ENCODE data around the gene FECH. TPM values are rescaled to one million over a fixed set of nuclear protein-coding genes. Genes with fewer than 3 reads are reported as not detected.

FECH gene
- polyA plus RNA-seq, 4 donors = 6.8 to 15.7 (median 8.2) TPM

DNA sequence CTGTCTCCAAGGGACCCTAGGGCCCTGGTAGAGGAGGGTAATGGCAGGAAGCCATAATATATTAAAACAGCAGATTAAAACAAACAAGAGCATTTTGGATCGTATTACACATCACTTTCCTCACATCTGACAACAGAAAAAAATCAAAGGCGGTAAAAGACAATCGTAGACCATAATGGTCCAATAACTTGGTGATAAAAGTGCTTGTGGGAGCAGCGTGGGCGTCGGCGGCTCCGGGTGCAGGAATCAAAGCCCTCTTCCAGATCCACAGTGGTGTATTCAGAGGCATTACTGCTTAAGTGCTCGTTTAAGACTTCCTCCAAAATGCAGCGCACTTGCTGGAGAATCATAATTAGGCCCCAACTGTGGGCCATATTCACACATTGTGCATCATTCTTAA is 68.0 kb downstream of the FECH start:
- Histone ChIP-seq H3K36me3 (ENCODE audit: control insufficient read depth in 3 of 3, insufficient read depth in 2 of 3, low read depth in 1 of 3, low read length in 3 of 3) (no peaks in the 10 kb centered on the region), H3K27ac (ENCODE audit: low read depth in 1 of 3, low read length in 2 of 3) (no peak overlapping the region), H3K4me3 (ENCODE audit: low read depth in 1 of 3, low read length in 3 of 3) (no peak overlapping the region), H3K27me3 (ENCODE audit: control insufficient read depth in 3 of 3, insufficient read depth in 3 of 3, low read length in 3 of 3) (no peaks in the 10 kb centered on the region), H3K9me3 (ENCODE audit: control insufficient read depth in 2 of 2, insufficient read depth in 1 of 2, low read depth in 1 of 2, low read length in 1 of 2) (no peaks in the 10 kb centered on the region), H3K4me1 (ENCODE audit: control insufficient read depth in 3 of 3, insufficient read depth in 2 of 3, low read depth in 1 of 3, low read length in 2 of 3) (no peaks in the 10 kb centered on the region)
- no peak for FAIRE-seq
- peak in 1 of 2 donors; percentile 53 for DNase-seq
- WGBS, 3 donors = 56 to 81% (median 74%) methylated on average over 10 of the region's 10 CpGs

DNA sequence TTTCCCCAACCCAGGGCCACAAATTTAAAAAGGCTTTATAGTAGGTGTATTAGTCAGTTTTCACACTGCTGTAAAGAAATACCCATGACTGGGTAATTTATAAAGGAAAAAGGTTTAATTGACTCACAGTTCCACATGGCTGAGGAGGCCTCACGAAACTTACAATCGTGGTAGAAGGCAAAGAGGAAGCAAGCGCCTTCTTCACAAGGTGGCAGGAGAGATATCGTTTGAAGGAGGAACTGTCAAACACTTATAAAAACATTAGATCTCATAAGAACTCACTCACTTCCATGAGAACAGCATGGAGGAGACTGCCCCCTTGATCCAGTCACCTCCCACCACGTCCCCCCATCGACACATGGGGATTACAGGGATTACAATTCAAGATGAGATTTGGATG is 70.4 kb downstream of the FECH start:
- WGBS, 3 donors = 66 to 89% (median 80%) methylated on average over 6 of the region's 6 CpGs
- Histone ChIP-seq H3K36me3 (ENCODE audit: control insufficient read depth in 3 of 3, insufficient read depth in 2 of 3, low read depth in 1 of 3, low read length in 3 of 3) (no peaks in the 10 kb centered on the region), H3K4me3 (ENCODE audit: low read depth in 1 of 3, low read length in 3 of 3) (no peak overlapping the region), H3K27ac (ENCODE audit: low read depth in 1 of 3, low read length in 2 of 3) (no peak overlapping the region), H3K4me1 (ENCODE audit: control insufficient read depth in 3 of 3, insufficient read depth in 2 of 3, low read depth in 1 of 3, low read length in 2 of 3) (no peaks in the 10 kb centered on the region), H3K9me3 (ENCODE audit: control insufficient read depth in 2 of 2, insufficient read depth in 1 of 2, low read depth in 1 of 2, low read length in 1 of 2) (no peaks in the 10 kb centered on the region), H3K27me3 (ENCODE audit: control insufficient read depth in 3 of 3, insufficient read depth in 3 of 3, low read length in 3 of 3) (no peaks in the 10 kb centered on the region)
- FAIRE-seq = no peak
- DNase-seq = no peak

DNA sequence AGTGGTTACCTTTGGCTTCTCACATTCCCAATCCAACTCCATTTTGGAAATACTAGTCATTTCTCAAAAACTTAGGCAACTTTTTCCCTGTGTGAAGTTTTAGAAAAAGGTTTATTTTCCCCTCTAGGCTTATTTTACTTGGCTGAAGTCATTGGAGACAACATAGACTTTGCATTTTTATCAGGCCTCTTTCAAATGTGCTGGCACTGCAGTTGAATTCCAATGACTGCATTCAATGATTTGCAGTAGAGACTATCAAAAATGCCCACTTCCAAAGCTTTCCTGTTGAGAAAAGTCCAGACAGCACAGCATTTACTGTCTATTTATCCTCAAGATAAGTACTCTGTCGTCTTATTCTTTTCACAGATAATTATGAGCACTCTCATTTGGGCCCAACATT is 81.3 kb downstream of the FECH start:
- Histone ChIP-seq H3K36me3 (ENCODE audit: control insufficient read depth in 3 of 3, insufficient read depth in 2 of 3, low read depth in 1 of 3, low read length in 3 of 3) (no peaks in the 10 kb centered on the region), H3K9me3 (ENCODE audit: control insufficient read depth in 2 of 2, insufficient read depth in 1 of 2, low read depth in 1 of 2, low read length in 1 of 2) (no peaks in the 10 kb centered on the region), H3K4me3 (ENCODE audit: low read depth in 1 of 3, low read length in 3 of 3) (no peak overlapping the region), H3K27me3 (ENCODE audit: control insufficient read depth in 3 of 3, insufficient read depth in 3 of 3, low read length in 3 of 3) (no peaks in the 10 kb centered on the region), H3K27ac (ENCODE audit: low read depth in 1 of 3, low read length in 2 of 3) (no peak overlapping the region), H3K4me1 (ENCODE audit: control insufficient read depth in 3 of 3, insufficient read depth in 2 of 3, low read depth in 1 of 3, low read length in 2 of 3) (no peaks in the 10 kb centered on the region)
- no peak for DNase-seq
- 67 to 83% (median 69%) methylated on average over 1 of the region's 1 CpG for WGBS, 3 donors
- FAIRE-seq = no peak

- DNase-seq = no peak
- Histone ChIP-seq H3K36me3 (ENCODE audit: control insufficient read depth in 3 of 3, insufficient read depth in 2 of 3, low read depth in 1 of 3, low read length in 3 of 3) (no peaks in the 10 kb centered on the region), H3K4me3 (ENCODE audit: low read depth in 1 of 3, low read length in 3 of 3) (no peak overlapping the region), H3K27me3 (ENCODE audit: control insufficient read depth in 3 of 3, insufficient read depth in 3 of 3, low read length in 3 of 3) (no peaks in the 10 kb centered on the region), H3K27ac (ENCODE audit: low read depth in 1 of 3, low read length in 2 of 3) (no peak overlapping the region), H3K9me3 (ENCODE audit: control insufficient read depth in 2 of 2, insufficient read depth in 1 of 2, low read depth in 1 of 2, low read length in 1 of 2) (no peaks in the 10 kb centered on the region), H3K4me1 (ENCODE audit: control insufficient read depth in 3 of 3, insufficient read depth in 2 of 3, low read depth in 1 of 3, low read length in 2 of 3) (no peaks in the 10 kb centered on the region)
- FAIRE-seq = no peak
- 76 to 83% (median 77%) methylated on average over 9 of the region's 9 CpGs for WGBS, 3 donors
These were observed 83.9 kb downstream of the FECH start for GRCh38 chr18:57502624-57503023.

GRCh38 chr18:57498682-57499256 is 87.7 kb downstream of the FECH start:
- Histone ChIP-seq H3K27ac (ENCODE audit: low read depth in 1 of 3, low read length in 2 of 3) (no peak overlapping the region), H3K36me3 (ENCODE audit: control insufficient read depth in 3 of 3, insufficient read depth in 2 of 3, low read depth in 1 of 3, low read length in 3 of 3) (no peaks in the 10 kb centered on the region), H3K4me1 (ENCODE audit: control insufficient read depth in 3 of 3, insufficient read depth in 2 of 3, low read depth in 1 of 3, low read length in 2 of 3) (no peaks in the 10 kb centered on the region), H3K4me3 (ENCODE audit: low read depth in 1 of 3, low read length in 3 of 3) (no peak overlapping the region), H3K27me3 (ENCODE audit: control insufficient read depth in 3 of 3, insufficient read depth in 3 of 3, low read length in 3 of 3) (no peaks in the 10 kb centered on the region), H3K9me3 (ENCODE audit: control insufficient read depth in 2 of 2, insufficient read depth in 1 of 2, low read depth in 1 of 2, low read length in 1 of 2) (no peaks in the 10 kb centered on the region)
- WGBS, 3 donors = 62 to 78% (median 75%) methylated on average over 5 of the region's 5 CpGs
- no peak for FAIRE-seq
- DNase-seq = no peak

Other genes starting within 250 kb of the FECH start
- under 1 TPM in 2 of 4 donors, not detected in 2; 0.25 to 0.79 TPM for gene ST8SIA3, start 234.1 kb downstream of the FECH start, polyA plus RNA-seq
- gene ONECUT2, start 151.3 kb downstream of the FECH start, polyA plus RNA-seq = 1 to 10 TPM in 3 of 4 donors, under 1 TPM in 1; 0.12 to 9.2 (median 6.7) TPM
- gene NARS1, start 35.1 kb upstream of the FECH start, polyA plus RNA-seq = 100 to 1,000 TPM in 3 of 4 donors, 10 to 100 TPM in 1; 86.2 to 134 (median 120) TPM
- gene ATP8B1, start 216.6 kb upstream of the FECH start, polyA plus RNA-seq = 10 to 100 TPM; 25.5 to 82.5 (median 42.7) TPM

Data from small intestine (tissue), 7 donors.